GM23338 (cell line): Measurements from ENCODE around the gene TEX29. TPM values are rescaled to one million over a fixed set of nuclear protein-coding genes. Genes with fewer than 3 reads are reported as not detected.

ENCODE experiments used
- ATAC-seq: fragments of 200-7000 bp; cut with Tn5 transposase; 3 replicates; pipeline ENCODE4 v1.9.1; 2020
- DNase-seq: peaks from one replicate; pipeline ENCODE4 v3.0.0-alpha.2; 2015; ENCODE audit warnings: low spot score
- H2AFZ ChIP-seq: fragments of 200-600 bp; sonication (generic); 2 replicates; pipeline ENCODE4 v1.8.0; 2016; ENCODE audit warnings: antibody characterized with exemption, mild to moderate bottlenecking, moderate library complexity
- H3F3A ChIP-seq: fragments of 200-600 bp; sonication (generic); replicated peaks from 2 replicates; pipeline ENCODE4 v1.8.0; 2017; ENCODE audit warnings: antibody characterized with exemption, mixed run types, low read depth
- H3K27ac ChIP-seq: fragments of 200-600 bp; sonication (generic); 2 replicates; pipeline ENCODE4 v1.6.1; 2016; ENCODE audit warnings: low read depth
- H3K27me3 ChIP-seq: fragments of 200-600 bp; sonication (generic); 2 replicates; pipeline ENCODE4 v1.8.0; 2016; ENCODE audit warnings: mild to moderate bottlenecking, mixed run types, moderate library complexity; ENCODE audit not compliant: insufficient read depth
- H3K36me3 ChIP-seq: fragments of 200-600 bp; sonication (generic); 2 replicates; pipeline ENCODE4 v1.8.0; 2016; ENCODE audit warnings: mild to moderate bottlenecking; ENCODE audit not compliant: insufficient read depth
- H3K4me1 ChIP-seq: fragments of 200-600 bp; sonication (generic); 2 replicates; pipeline ENCODE4 v1.8.0; 2016; ENCODE audit warnings: mild to moderate bottlenecking, moderate library complexity; ENCODE audit not compliant: insufficient read depth
- H3K4me2 ChIP-seq: fragments of 200-600 bp; sonication (generic); 2 replicates; pipeline ENCODE4 v1.7.1; 2017; ENCODE audit warnings: mixed run types
- H3K4me3 ChIP-seq: fragments of 200-600 bp; sonication (generic); 2 replicates; pipeline ENCODE4 v1.6.1; 2016; ENCODE audit warnings: mixed run types
- H3K79me2 ChIP-seq: fragments of 200-600 bp; sonication (generic); replicated peaks from 2 replicates; pipeline ENCODE4 v1.8.0; 2017; ENCODE audit warnings: mild to moderate bottlenecking; ENCODE audit not compliant: insufficient read depth
- H3K9me2 ChIP-seq: fragments of 200-600 bp; sonication (generic); 2 replicates; pipeline ENCODE4 v1.8.0; 2017; ENCODE audit not compliant: insufficient read depth
- H4K20me1 ChIP-seq: fragments of 200-600 bp; sonication (generic); replicated peaks from 2 replicates; pipeline ENCODE4 v1.8.0; 2017; ENCODE audit warnings: mild to moderate bottlenecking; ENCODE audit not compliant: insufficient read depth
- H3K27ac Mint-ChIP-seq: 2 replicates; pipeline ENCODE4 v1.8.0; 2020; ENCODE audit warnings: inconsistent platforms, mild to moderate bottlenecking, moderate library complexity, mixed read lengths
- H3K27me3 Mint-ChIP-seq: 3 replicates; pipeline ENCODE4 v1.8.0; 2022; ENCODE audit warnings: low read depth, mild to moderate bottlenecking, moderate library complexity, mixed read lengths, inconsistent platforms; ENCODE audit not compliant: insufficient read depth, poor library complexity
- H3K36me3 Mint-ChIP-seq: 3 replicates; pipeline ENCODE4 v1.8.0; 2021; ENCODE audit warnings: low read depth, mild to moderate bottlenecking, inconsistent platforms, moderate library complexity, mixed read lengths
- H3K4me1 Mint-ChIP-seq: 3 replicates; pipeline ENCODE4 v1.8.0; 2020; ENCODE audit warnings: mild to moderate bottlenecking, inconsistent platforms, mixed read lengths
- H3K4me3 Mint-ChIP-seq: 3 replicates; pipeline ENCODE4 v1.8.0; 2021; ENCODE audit warnings: moderate library complexity, mild to moderate bottlenecking, inconsistent platforms, mixed read lengths
- H3K9me3 Mint-ChIP-seq: 3 replicates; pipeline ENCODE4 v1.8.0; 2020; ENCODE audit warnings: moderate library complexity, mild to moderate bottlenecking, inconsistent platforms, mixed read lengths
- CTCF ChIP-seq, 2 experiments: fragments of 200-600 bp in 1 of 2; sonication (generic) in 1 of 2; conservative IDR thresholded peaks; 2 replicates each; pipeline versions ENCODE4 v1.5.1 to v1.6.1; 2016 to 2017; ENCODE audit warnings: antibody characterized with exemption in 2 of 2, low read depth in 2 of 2, mild to moderate bottlenecking in 2 of 2, moderate library complexity in 1 of 2
- ETS1 ChIP-seq: IDR thresholded peaks from 2 replicates; pipeline ENCODE4 v1.6.1; 2016; ENCODE audit warnings: antibody characterized with exemption
- EZH2phosphoT487 ChIP-seq: fragments of 200-600 bp; sonication (generic); IDR thresholded peaks from one replicate; pipeline ENCODE4 v1.8.1; 2018; ENCODE audit warnings: antibody characterized with exemption; ENCODE audit not compliant: unreplicated experiment
- JUNB ChIP-seq: IDR thresholded peaks from one replicate; pipeline ENCODE4 v1.6.1; 2016; ENCODE audit warnings: antibody characterized with exemption; ENCODE audit not compliant: unreplicated experiment
- NANOG ChIP-seq: IDR thresholded peaks from 2 replicates; pipeline ENCODE4 v1.6.1; 2016; ENCODE audit warnings: antibody characterized with exemption, borderline replicate concordance
- POLR2AphosphoS5 ChIP-seq: IDR thresholded peaks from 2 replicates; pipeline ENCODE4 v1.6.1; 2016; ENCODE audit warnings: antibody characterized with exemption, low read depth
- REST ChIP-seq: IDR thresholded peaks from one replicate; pipeline ENCODE4 v1.6.1; 2018; ENCODE audit warnings: antibody characterized with exemption; ENCODE audit not compliant: unreplicated experiment
- STAT1 ChIP-seq: IDR thresholded peaks from one replicate; pipeline ENCODE4 v1.6.1; 2016; ENCODE audit warnings: antibody characterized with exemption; ENCODE audit not compliant: unreplicated experiment
- ZNF114 ChIP-seq: fragments of 250-450 bp; sonication (Bioruptor Pico); IDR thresholded peaks from 2 replicates; pipeline ENCODE4 v1.5.0; 2020; ENCODE audit warnings: mild to moderate bottlenecking, moderate library complexity
- polyA plus RNA-seq: library from polyadenylated mRNA; unstranded; fragments of >200 nt; fragmentation: Nextera tagmentation; extraction: Ambion mirVana; gene quantifications from 2 replicates; pipeline ENCODE4 v1.2.1, GENCODE V29; 2016
- total RNA-seq: library from RNA; depleted of rRNA; stranded (reverse); fragments of >200 nt; shearing (Covaris generic); gene quantifications from 2 replicates; pipeline ENCODE4 v1.2.3, GENCODE V29; 2014

Gene TEX29
- total and polyA plus RNA-seq, 2 experiments from 2014 or later = 0.31 TPM; not detected in 1

GRCh38 chr13:111323549-111323948 lies 3.1 kb downstream of the TEX29 start (continued):
- TF ChIP-seq ETS1 (no peak), STAT1 (no peak), JUNB (no peak), EZH2phosphoT487 (no peak), NANOG (no peak)

GRCh38 chr13:111323950-111324651 lies 3.7 kb downstream of the TEX29 start:
- H3K36me3 Mint-ChIP-seq = no peaks in the 10 kb centered on the region; the same call in 2 of the 3 replicates

More at GRCh38 chr13:111323950-111324651, 3.7 kb downstream of the TEX29 start:
- no peak overlapping the region for H3K27ac ChIP-seq
- H3K9me2 ChIP-seq = no peaks in the 10 kb centered on the region
- no peaks in the 10 kb centered on the region for H3K36me3 ChIP-seq
- H3K27me3 ChIP-seq = no peaks in the 10 kb centered on the region
- H3K4me3 ChIP-seq = no peak overlapping the region
- no peaks in the 10 kb centered on the region for H4K20me1 ChIP-seq
- H3K4me2 ChIP-seq = no peak overlapping the region
- no peak overlapping the region for H2AFZ ChIP-seq
- Mint-ChIP-seq H3K9me3 (no peaks in the 10 kb centered on the region), H3K4me3 (no peak overlapping the region), H3K27ac (no peak overlapping the region), H3K27me3 (peaks cover 11% of the 10 kb centered on the region), H3K4me1 (peaks cover 5% of the 10 kb centered on the region; the same call in 1 of the 3 replicates)
- no peaks in the 10 kb centered on the region for H3K4me1 ChIP-seq
- no peaks in the 10 kb centered on the region for H3K79me2 ChIP-seq
- DNase-seq (no peak), ATAC-seq (no peak)
- TF ChIP-seq CTCF (conservative IDR thresholded peaks at IDR 0.05; ENCODE audit: low read depth in 2 of 2) (no peak), POLR2AphosphoS5 (no peak), REST (no peak), ZNF114 (CRISPR knock-in tag) (no peak), NANOG (no peak), STAT1 (no peak), EZH2phosphoT487 (no peak)
- no peaks in the 10 kb centered on the region for H3F3A ChIP-seq
